ENCODE measurements around the gene GPR21.

DNA sequence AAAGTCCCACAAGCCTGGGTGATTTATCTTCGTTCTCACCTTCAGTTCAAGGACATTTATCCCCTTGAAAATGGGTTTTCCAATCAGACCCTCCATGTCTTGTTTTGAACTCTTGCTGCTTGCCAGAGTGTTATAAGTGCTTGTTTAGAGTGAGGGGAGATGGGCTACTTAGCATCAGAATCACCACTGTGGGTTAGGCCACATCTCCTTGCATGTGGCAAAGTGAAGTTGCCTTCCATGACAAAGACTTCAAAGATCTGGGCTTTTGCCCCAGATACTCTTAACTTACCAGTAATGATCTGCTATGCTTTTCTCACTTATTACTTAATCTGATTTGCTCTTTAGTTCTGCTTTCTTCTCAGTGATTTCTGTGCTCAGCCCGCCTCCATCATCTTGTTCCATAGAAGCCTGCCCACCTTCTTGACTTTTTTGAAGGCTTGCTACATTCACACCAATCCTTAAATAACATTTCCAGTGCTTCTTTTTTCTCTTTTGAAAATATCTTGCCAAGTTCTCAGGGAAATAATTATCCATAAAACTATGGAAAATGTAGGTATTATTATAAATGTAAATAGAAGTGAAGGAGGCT, 39.0 kb downstream of the GPR21 start:
- TF ChIP-seq, protein P1, sequence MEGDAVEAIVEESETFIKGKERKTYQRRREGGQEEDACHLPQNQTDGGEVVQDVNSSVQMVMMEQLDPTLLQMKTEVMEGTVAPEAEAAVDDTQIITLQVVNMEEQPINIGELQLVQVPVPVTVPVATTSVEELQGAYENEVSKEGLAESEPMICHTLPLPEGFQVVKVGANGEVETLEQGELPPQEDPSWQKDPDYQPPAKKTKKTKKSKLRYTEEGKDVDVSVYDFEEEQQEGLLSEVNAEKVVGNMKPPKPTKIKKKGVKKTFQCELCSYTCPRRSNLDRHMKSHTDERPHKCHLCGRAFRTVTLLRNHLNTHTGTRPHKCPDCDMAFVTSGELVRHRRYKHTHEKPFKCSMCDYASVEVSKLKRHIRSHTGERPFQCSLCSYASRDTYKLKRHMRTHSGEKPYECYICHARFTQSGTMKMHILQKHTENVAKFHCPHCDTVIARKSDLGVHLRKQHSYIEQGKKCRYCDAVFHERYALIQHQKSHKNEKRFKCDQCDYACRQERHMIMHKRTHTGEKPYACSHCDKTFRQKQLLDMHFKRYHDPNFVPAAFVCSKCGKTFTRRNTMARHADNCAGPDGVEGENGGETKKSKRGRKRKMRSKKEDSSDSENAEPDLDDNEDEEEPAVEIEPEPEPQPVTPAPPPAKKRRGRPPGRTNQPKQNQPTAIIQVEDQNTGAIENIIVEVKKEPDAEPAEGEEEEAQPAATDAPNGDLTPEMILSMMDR (CRISPR knock-in tag; IDR thresholded peaks at IDR 0.05) = no peak
- no peak for TF ChIP-seq IRF2 (CRISPR knock-in tag; IDR thresholded peaks at IDR 0.05)
- TF ChIP-seq ZBTB1 (CRISPR knock-in tag; IDR thresholded peaks at IDR 0.05; ENCODE audit: borderline replicate concordance) = no peak
- no peak for TF ChIP-seq ZNF792 (CRISPR knock-in tag; IDR thresholded peaks at IDR 0.05)
- no peak for TF ChIP-seq NR1H2 (CRISPR knock-in tag; IDR thresholded peaks at IDR 0.05; ENCODE audit: borderline replicate concordance, low read depth)
- TF ChIP-seq ZSCAN25 (CRISPR knock-in tag; IDR thresholded peaks at IDR 0.05) = no peak
- TF ChIP-seq MYC (CRISPR knock-in tag; IDR thresholded peaks at IDR 0.05; ENCODE audit: borderline replicate concordance) = no peak
- TF ChIP-seq ZEB1 (IDR thresholded peaks at IDR 0.05; ENCODE audit: insufficient replicate concordance, low read depth) = no peak
- TF ChIP-seq SOX6 (IDR thresholded peaks at IDR 0.05) = no peak
- no peak for TF ChIP-seq SOX6 (CRISPR knock-in tag; IDR thresholded peaks at IDR 0.05)
- no peak for TF ChIP-seq POLR2A (IDR thresholded peaks at IDR 0.05; ENCODE audit: insufficient read depth in 1 of 2, low read depth in 2 of 2, low read length in 2 of 2)
- TF ChIP-seq ZFP36L1 (CRISPR knock-in tag; IDR thresholded peaks at IDR 0.05) = no peak
- no peak for TF ChIP-seq ZSCAN29 (CRISPR knock-in tag; conservative IDR thresholded peaks at IDR 0.05)
- TF ChIP-seq MXI1 (IDR thresholded peaks at IDR 0.05; ENCODE audit: borderline replicate concordance, low read depth, low read length) = no peak
